ENCODE results near the gene SLC16A6. TPM values are rescaled to one million over a fixed set of nuclear protein-coding genes. Genes with fewer than 3 reads are reported as not detected.
"Not testable (repeated sequence)": the region's sequence is repeated elsewhere in the genome, so short reads cannot be mapped to it uniquely, and the experiment has no call there.

Gene SLC16A6
- total RNA-seq, 1 donor, result 0.27 TPM

GRCh38 chr17:68314916-68315535, 24.1 kb upstream of the SLC16A6 start:
- DNase-seq (ENCODE audit: low read depth in 2 of 3, low spot score in 2 of 3), result peak in 2 of 3 donors; percentile 46 to 83

GRCh38 chr17:68310152-68310551, 19.2 kb upstream of the SLC16A6 start:
- DNase-seq (ENCODE audit: low read depth in 2 of 3, low spot score in 2 of 3), result no peak

- DNase-seq (ENCODE audit: low read depth in 2 of 3, low spot score in 2 of 3), result not testable (repeated sequence)
These were observed 18.2 kb upstream of the SLC16A6 start for GRCh38 chr17:68309066-68309670.

GRCh38 chr17:68308486-68308885, 17.6 kb upstream of the SLC16A6 start:
- not testable (repeated sequence) for DNase-seq (ENCODE audit: low read depth in 2 of 3, low spot score in 2 of 3)

GRCh38 chr17:68307443-68307842, 16.5 kb upstream of the SLC16A6 start:
- no peak for DNase-seq (ENCODE audit: low read depth in 2 of 3, low spot score in 2 of 3)

DNA sequence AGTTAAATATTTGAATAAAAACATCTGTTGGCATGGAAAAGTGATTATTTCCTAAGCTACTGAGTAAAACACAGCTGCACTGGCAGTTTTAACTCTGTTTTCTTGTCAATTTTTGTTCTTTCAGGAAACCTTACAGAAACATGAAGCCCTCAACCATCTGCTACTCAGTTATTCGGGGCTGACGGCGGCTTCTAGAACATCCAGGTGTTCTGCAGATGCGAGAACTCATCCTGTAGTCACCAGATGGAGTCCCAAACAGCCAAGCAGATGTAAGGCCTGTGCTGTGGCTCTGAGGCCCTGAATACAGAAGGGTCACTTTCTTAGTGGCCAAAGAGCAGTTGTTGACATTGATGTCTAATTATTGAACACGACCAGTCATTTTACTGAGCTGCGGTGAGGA, 15.9 kb upstream of the SLC16A6 start:
- DNase-seq (ENCODE audit: low read depth in 2 of 3, low spot score in 2 of 3), result no peak

DNA sequence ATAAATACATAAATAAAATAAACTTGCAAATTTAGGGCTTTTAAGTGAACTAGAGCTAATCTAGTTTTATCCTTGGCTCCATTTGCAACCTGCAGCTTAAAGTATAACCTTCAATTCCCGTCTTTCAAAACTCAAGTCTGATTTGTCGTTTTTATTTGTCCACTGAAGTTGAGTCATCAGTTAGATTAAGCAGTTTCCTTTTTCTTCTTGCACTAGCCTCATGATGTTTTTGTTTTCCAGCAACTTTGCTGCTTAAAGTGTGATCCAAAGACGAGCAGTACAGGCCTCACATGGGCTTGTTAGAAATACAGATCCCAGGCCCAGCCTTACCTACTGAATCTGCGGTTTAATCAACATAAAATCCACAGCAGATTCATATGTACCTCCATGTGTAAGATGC, 14.2 kb upstream of the SLC16A6 start:
- no peak for DNase-seq (ENCODE audit: low read depth in 2 of 3, low spot score in 2 of 3)

- no peak for DNase-seq (ENCODE audit: low read depth in 2 of 3, low spot score in 2 of 3)
These were observed 13.8 kb upstream of the SLC16A6 start for GRCh38 chr17:68304706-68305105.

DNA sequence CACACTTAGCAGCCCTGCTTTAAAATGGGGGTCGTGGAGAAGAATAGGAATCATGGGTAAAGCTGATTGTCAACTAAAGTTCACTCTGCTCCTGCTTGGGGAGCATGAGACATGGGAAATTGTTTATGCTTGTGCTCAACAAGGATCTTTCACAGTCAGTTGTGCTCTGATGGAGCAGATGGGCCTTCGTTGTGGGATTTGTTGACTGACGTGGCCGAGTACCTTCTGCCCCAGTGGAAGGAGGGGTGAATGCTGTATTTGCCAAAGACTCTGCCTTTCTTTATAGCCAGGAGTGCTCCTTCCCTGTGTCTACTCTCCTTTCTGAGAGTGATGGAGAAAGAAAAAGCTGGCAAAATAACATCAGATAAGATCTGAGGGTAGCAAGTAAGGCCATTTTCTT, 11.7 kb upstream of the SLC16A6 start:
- no peak for DNase-seq (ENCODE audit: low read depth in 2 of 3, low spot score in 2 of 3)

DNA sequence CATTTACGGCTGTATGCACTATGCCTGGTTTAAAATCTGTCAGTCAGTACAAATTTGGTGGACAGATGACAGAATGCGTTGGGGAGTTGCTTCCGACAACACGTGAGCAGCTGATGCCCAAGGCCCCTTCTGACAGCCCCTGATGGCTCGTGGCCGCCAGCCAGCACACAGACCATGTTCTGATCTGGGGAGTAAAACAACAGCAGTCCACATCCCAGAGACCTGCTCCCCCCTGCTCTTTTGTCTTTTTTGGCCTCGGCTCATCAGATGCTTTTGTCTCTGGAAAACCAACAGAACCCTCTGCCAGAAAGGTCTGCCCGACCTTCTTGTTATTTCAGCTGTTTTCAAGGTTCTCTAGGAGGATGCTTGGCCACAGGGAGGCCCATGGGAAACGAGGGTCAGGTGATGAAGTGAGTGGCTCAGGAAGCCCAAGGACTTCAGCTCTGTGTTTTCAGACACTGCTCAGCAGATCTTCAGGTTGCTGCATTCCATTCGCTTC, 11.2 kb upstream of the SLC16A6 start:
- DNase-seq (ENCODE audit: low read depth in 2 of 3, low spot score in 2 of 3), result no peak

DNA sequence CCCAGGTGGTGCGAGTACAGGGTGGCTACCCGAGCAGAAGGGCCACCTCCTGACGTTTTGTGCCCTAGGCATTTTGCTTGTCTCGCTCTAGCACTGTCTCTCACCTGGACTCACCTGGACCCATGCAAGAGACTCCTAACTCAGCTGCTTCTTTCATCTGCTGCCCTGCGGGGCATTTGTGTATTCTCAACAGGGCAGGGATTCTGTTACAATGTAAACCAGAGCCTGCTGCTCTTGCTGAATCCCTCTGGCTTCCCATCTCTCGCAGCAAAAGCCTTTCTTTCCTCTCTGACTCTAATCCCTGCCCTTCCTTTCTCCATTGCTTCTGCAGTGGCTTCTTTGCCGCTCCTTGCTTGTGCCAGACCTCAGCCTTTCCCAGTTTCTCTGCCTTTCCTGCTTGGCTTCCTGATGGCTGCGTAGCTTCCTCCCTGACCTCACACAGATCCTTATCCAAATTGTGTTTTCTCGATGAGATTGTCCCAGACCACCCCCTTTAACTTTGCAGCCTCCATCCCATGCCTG, 10.6 kb upstream of the SLC16A6 start:
- DNase-seq (ENCODE audit: low read depth in 2 of 3, low spot score in 2 of 3), result no peak

GRCh38 chr17:68299817-68300216, 8.9 kb upstream of the SLC16A6 start:
- no peak for DNase-seq (ENCODE audit: low read depth in 2 of 3, low spot score in 2 of 3)

DNA sequence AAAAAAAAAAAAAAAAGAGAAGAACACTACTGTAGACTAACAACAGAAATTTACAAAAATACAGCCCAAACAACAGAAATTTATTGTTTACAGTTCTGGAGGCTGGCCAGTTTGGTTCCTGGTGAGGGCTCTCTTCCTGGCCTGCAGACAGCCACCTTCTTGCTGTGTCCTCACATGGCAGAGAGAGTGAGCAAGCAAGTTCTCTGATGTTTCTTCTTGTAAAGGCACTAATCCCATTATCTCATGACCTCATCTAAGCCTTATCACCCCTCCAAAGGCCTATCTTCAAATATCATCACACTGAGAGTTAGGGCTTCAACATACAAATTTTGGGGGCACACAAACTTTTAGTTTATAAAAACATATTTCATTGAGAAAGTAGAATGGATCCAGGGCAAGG, 7.7 kb upstream of the SLC16A6 start:
- no peak for DNase-seq (ENCODE audit: low read depth in 2 of 3, low spot score in 2 of 3)

GRCh38 chr17:68297195-68297594, 6.3 kb upstream of the SLC16A6 start:
- DNase-seq (ENCODE audit: low read depth in 2 of 3, low spot score in 2 of 3), result no peak

DNA sequence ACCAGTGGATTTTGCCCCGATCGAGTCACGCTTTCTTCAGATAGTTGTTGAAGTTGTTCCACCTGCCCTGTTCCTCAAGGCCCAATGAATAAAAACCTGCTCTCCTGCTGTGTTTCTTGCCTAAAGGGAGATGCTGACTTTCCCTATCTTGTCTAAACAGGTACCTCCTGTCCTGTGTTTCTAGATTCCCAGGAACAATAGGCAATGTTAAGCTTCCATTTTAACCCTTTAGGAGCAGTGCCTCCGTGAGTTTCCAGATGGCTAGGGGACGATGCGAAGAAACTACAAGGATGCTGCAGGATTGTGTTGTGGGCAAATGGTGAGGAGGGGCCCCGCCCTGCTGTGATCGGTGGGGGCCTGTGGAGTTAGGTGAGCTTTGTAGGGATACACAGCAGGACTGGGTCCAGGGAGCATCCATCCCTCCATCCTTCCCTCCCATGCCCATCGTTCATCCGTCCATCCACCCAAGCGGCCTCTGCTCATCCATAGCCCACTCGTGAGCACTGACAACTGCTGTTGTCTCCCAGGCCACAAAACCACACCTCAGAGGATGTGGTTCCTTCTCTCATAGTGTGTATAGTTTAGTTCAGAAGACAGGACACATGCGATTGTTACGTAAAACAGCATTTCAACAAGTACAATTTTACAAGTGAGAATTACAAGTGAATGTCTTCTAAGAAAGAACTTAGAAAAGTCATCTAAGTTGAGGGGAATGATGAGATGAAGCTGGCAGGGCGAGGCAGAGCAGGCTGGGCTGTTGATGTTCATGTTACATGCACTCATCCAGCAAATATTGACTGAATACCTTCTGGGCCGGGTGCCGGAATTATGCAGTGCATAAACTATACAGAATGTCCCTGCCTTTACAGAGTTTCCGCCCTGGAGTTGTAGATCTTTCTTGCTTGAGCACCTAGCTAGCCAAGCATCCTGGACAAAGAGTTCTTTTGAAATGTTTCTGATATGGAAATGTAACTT, 5.6 kb upstream of the SLC16A6 start:
- DNase-seq (ENCODE audit: low read depth in 2 of 3, low spot score in 2 of 3), result peak in 2 of 3 donors; percentile 16 to 55

- no peak for DNase-seq (ENCODE audit: low read depth in 2 of 3, low spot score in 2 of 3)
These were observed 4.2 kb upstream of the SLC16A6 start for GRCh38 chr17:68295086-68295485.

DNA sequence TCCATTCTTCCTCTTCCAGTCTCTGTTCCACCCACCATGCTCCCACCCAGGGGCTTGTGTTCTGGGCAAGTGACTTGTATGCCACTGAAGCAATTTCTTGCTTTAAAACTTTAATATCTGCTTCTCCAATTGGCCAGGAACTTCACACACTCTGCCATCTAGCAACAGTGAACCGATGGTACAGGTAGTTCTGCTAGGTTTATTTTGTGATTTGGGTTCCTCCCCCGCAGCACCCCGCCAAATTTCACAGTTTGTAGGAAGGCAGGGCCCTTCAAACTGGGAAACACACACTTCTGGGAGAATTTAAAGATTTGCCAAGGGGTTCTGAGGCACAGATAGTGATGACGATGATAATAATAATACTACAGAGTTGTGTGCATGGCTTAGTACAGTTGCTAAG, 3.7 kb upstream of the SLC16A6 start:
- no peak for DNase-seq (ENCODE audit: low read depth in 2 of 3, low spot score in 2 of 3)

- DNase-seq (ENCODE audit: low read depth in 2 of 3, low spot score in 2 of 3), result no peak
These were observed 3.2 kb upstream of the SLC16A6 start for GRCh38 chr17:68294196-68294555.

DNA sequence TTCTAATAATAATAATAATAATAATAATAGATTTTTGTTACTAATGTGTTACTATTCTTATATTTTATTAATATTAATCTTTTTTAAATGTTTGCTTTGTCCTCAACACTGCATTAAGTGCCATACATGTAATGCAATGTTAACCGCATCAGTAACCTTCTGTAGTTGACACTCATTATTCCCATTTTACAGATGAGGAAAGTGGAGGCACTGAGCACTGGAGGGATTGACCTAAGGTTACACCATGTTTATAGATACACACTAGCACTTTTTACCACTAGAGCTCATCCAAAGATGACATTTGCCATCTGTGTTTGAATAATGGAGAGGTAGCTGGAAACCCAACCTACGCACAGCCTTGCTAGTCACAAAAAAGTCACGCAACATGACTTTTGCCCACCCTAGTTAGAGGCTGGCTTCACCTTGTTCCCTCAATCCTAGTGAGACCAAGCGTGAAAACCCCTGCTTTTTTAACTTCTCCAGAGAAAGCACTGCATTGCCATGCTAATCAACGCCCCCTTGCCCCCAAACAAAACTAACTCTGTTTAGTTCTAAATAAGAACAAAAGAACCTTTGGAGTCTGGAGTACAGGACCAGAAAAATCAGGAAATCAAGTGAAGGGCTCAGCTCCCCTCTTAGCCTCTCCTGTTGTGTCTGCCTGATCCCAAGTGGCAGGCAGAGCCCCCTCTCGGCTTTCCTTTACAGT, 2.7 kb upstream of the SLC16A6 start:
- no peak for DNase-seq (ENCODE audit: low read depth in 2 of 3, low spot score in 2 of 3)

DNA sequence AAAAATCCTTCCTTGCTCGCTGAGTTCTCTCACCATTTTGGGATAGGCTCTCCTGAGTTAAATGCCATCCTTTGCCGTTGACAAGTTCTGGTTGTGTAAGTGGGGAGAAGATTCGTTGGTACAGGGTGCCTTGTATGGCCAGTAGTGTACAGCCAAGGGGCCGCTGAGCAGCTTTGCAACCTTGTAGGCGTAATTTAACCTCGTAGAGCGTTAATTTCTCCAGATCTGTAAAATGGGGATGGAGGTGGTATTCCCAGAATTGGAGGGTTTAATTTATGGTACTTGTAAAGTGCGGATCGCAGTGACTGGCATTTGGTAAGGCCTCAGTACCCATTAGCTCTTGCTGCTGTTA, 1.7 kb upstream of the SLC16A6 start:
- no peak for DNase-seq (ENCODE audit: low read depth in 2 of 3, low spot score in 2 of 3)

Measured in hematopoietic multipotent progenitor cell (in vitro differentiated cells).